HepG2 (cell line): ENCODE data around the gene NAE1. TPM values are rescaled to one million over a fixed set of nuclear protein-coding genes. Genes with fewer than 3 reads are reported as not detected.

Source experiments
- ATF7-NPFF ChIP-seq: sonication (generic); formaldehyde crosslinking; IDR thresholded peaks from 2 replicates; pipeline ENCODE4 v1.8.1; 2023; ENCODE audit warnings: mild to moderate bottlenecking, low read depth, missing genetic modification reagents, moderate library complexity
- BRCA1 ChIP-seq: sonication (generic); formaldehyde crosslinking; IDR thresholded peaks from 2 replicates; pipeline ENCODE4 v1.4.0; 2020; ENCODE audit warnings: missing genetic modification reagents
- E2F5 ChIP-seq: sonication (generic); formaldehyde crosslinking; conservative IDR thresholded peaks from 2 replicates; pipeline ENCODE4 v1.4.0; 2020; ENCODE audit warnings: missing genetic modification reagents
- EZH2 ChIP-seq: conservative IDR thresholded peaks from 2 replicates; pipeline ENCODE4 v1.6.1; 2012; ENCODE audit warnings: mild to moderate bottlenecking, low read depth, low read length, moderate library complexity
- HNF1B ChIP-seq: sonication (generic); formaldehyde crosslinking; IDR thresholded peaks from 2 replicates; pipeline ENCODE4 v1.5.1; 2020; ENCODE audit warnings: mild to moderate bottlenecking, moderate library complexity, missing genetic modification reagents
- NONO ChIP-seq, 2 experiments: fragments of 450-650 bp in 1 of 2; sonication (generic) in 1 of 2; formaldehyde crosslinking in 1 of 2; IDR thresholded peaks in 1 of 2; conservative IDR thresholded peaks in 1 of 2; 2 replicates each; pipeline versions ENCODE4 v1.6.1 to v1.8.0; 2017 to 2022; ENCODE audit warnings: mild to moderate bottlenecking in 1 of 2, missing genetic modification reagents in 1 of 2, moderate library complexity in 1 of 2
- NR2F6 ChIP-seq, 2 experiments: IDR thresholded peaks; 2 replicates each; pipeline ENCODE4 v1.6.1; 2016; ENCODE audit warnings: antibody characterized with exemption in 1 of 2, mild to moderate bottlenecking in 1 of 2
- SATB2 ChIP-seq: sonication (generic); formaldehyde crosslinking; IDR thresholded peaks from 2 replicates; pipeline ENCODE4 v1.5.0; 2020; ENCODE audit warnings: missing genetic modification reagents
- SP140L ChIP-seq: sonication (generic); formaldehyde crosslinking; IDR thresholded peaks from 2 replicates; pipeline ENCODE4 v1.4.0; 2020; ENCODE audit warnings: missing genetic modification reagents, borderline replicate concordance
- SRSF1 ChIP-seq: fragments of 200-400 bp; formaldehyde crosslinking; optimal IDR thresholded peaks from 2 replicates; pipeline ENCODE3; 2017; ENCODE audit warnings: mild to moderate bottlenecking, low read depth, low read length, moderate library complexity
- ZMYM4 ChIP-seq: sonication (generic); formaldehyde crosslinking; IDR thresholded peaks from 2 replicates; pipeline ENCODE4 v1.8.1; 2023; ENCODE audit warnings: mild to moderate bottlenecking, missing genetic modification reagents
- ZNF20 ChIP-seq: sonication (generic); formaldehyde crosslinking; IDR thresholded peaks from 2 replicates; pipeline ENCODE4 v1.4.0; 2020; ENCODE audit warnings: mild to moderate bottlenecking, moderate library complexity, missing genetic modification reagents
- ZNF24 ChIP-seq: fragments of 450-650 bp; IDR thresholded peaks from 2 replicates; pipeline ENCODE4 v1.6.1; 2017; ENCODE audit warnings: antibody characterized with exemption, mild to moderate bottlenecking
- ZNF354B ChIP-seq: sonication (generic); formaldehyde crosslinking; IDR thresholded peaks from 2 replicates; pipeline ENCODE4 v1.8.0; 2022; ENCODE audit warnings: mild to moderate bottlenecking, missing genetic modification reagents
- ZNF550 ChIP-seq: sonication (generic); formaldehyde crosslinking; IDR thresholded peaks from 2 replicates; pipeline ENCODE4 v1.4.0; 2020; ENCODE audit warnings: mild to moderate bottlenecking, missing genetic modification reagents, borderline replicate concordance
- ZNF703 ChIP-seq: sonication (generic); formaldehyde crosslinking; IDR thresholded peaks from 2 replicates; pipeline ENCODE4 v1.5.1; 2020; ENCODE audit warnings: missing genetic modification reagents, mild to moderate bottlenecking, moderate library complexity, borderline replicate concordance
- ZSCAN30 ChIP-seq: sonication (generic); formaldehyde crosslinking; IDR thresholded peaks from 2 replicates; pipeline ENCODE4 v1.5.0; 2020; ENCODE audit warnings: mild to moderate bottlenecking, missing genetic modification reagents
- ZSCAN31 ChIP-seq: sonication (generic); formaldehyde crosslinking; IDR thresholded peaks from 2 replicates; pipeline ENCODE4 v1.5.0; 2020; ENCODE audit warnings: low read depth, mild to moderate bottlenecking, missing genetic modification reagents
- polyA plus RNA-seq, 8 experiments: library from polyadenylated mRNA; depleted of rRNA in 3 of 8; stranded (reverse) in 7 of 8; unstranded in 1 of 8; fragments of >200 nt; fragmentation: Illumina TruSeq in 4 of 8; extraction: Trizol in 4 of 8; gene quantifications; 2 replicates each; pipeline versions ENCODE4 v1.2.1 to v1.2.3, GENCODE V29; 2011 to 2016; ENCODE audit warnings: low read depth in 4 of 8, missing spikeins in 1 of 8, mixed read lengths in 1 of 8; ENCODE audit not compliant: insufficient read depth in 1 of 8
- total RNA-seq, 5 experiments: library from RNA; depleted of rRNA; stranded (reverse); fragments of >200 nt; fragmentation: Illumina TruSeq; extraction: Trizol; gene quantifications; 2 replicates each; pipeline ENCODE4 v1.2.3, GENCODE V29; 2016; ENCODE audit warnings: low read depth in 1 of 5
- TF ChIP-seq, protein P1 (sequence below): sonication (generic); formaldehyde crosslinking; IDR thresholded peaks from 2 replicates; pipeline ENCODE4 v1.5.1; 2020; ENCODE audit warnings: missing genetic modification reagents, mild to moderate bottlenecking, borderline replicate concordance
- TF ChIP-seq, protein P2 (sequence below): IDR thresholded peaks from 2 replicates; pipeline ENCODE4 v1.6.1; 2018; ENCODE audit warnings: missing genetic modification reagents, mild to moderate bottlenecking, missing compliant biosample characterization
- TF ChIP-seq, protein P3 (sequence below): sonication (generic); formaldehyde crosslinking; IDR thresholded peaks from 2 replicates; pipeline ENCODE4 v1.4.0; 2020; ENCODE audit warnings: missing genetic modification reagents
- TF ChIP-seq, protein P4 (sequence below): sonication (generic); formaldehyde crosslinking; IDR thresholded peaks from 2 replicates; pipeline ENCODE4 v1.4.0; 2020; ENCODE audit warnings: mild to moderate bottlenecking, missing genetic modification reagents

Gene NAE1
- total and polyA plus RNA-seq, 2 of the 13 experiments (the other 11 are each of a cell fraction or from before 2014, with no cell fraction given), result 95.7 to 206 TPM

DNA sequence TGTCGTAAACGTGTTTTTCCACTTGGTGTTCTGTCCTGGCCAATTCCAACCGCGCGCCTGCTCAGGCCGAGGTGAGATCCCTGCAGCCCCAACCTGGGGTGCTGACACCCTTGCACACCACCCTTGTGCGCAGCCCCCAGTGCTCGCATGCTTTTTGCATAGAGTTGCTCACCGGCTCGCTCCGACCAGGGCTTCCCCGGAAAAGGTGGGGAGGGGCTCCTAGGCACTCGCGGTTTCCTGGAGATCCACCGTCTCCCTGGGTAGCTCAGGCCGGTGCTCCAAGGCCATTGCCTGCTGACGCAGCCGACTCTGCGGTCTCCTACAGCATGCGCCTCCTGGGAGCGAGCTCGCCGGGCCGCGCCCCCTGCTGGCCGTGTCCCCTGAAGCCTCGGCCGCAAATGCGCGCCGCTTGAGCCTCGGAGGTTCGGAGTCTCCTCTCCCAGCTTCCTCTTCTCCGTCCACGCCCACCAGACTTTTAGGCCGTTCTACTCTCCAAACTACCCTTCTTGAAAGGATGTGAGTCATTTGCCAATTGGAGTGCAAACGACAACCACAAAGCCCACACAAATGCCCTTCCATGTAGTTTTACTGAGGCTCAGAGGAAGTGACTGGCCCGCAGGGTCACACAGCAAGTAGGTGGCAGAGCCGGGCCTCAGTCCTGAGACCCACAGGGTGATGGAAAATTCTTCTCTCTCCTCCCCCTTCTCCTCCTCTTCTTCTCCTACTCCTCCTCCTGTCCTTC, 42.3 kb upstream of the NAE1 start (continued):
- TF ChIP-seq ZMYM4 (CRISPR knock-in tag) (peak; percentile 85; the same call in 1 of the 2 replicates), E2F5 (no peak), ZNF24 (no peak), ZSCAN31 (CRISPR knock-in tag) (peak; percentile 94; the same call in 1 of the 2 replicates), BRCA1 (CRISPR knock-in tag) (no peak), ZNF703 (no peak), ZNF20 (CRISPR knock-in tag) (no peak), SATB2 (no peak), ZSCAN30 (CRISPR knock-in tag) (no peak), NONO (IDR thresholded peaks at IDR 0.05) (no peak), NONO (CRISPR knock-in tag; conservative IDR thresholded peaks at IDR 0.05) (peak; percentile 92), ZNF354B (no peak), ZNF550 (no peak), ATF7-NPFF (peak; percentile 85), EZH2 (no peak), SRSF1 (no peak), NR2F6 (IDR thresholded peaks at IDR 0.05) (no peak), NR2F6 (CRISPR knock-in tag; IDR thresholded peaks at IDR 0.05) (peak; percentile 70; the same call in 1 of the 2 replicates), HNF1B (CRISPR knock-in tag) (peak; percentile 60; the same call in 1 of the 2 replicates), SP140L (CRISPR knock-in tag) (0 out of 2 replicates have a peak, but pooled peaks have one; percentile 49)
- TF ChIP-seq, protein P1, sequence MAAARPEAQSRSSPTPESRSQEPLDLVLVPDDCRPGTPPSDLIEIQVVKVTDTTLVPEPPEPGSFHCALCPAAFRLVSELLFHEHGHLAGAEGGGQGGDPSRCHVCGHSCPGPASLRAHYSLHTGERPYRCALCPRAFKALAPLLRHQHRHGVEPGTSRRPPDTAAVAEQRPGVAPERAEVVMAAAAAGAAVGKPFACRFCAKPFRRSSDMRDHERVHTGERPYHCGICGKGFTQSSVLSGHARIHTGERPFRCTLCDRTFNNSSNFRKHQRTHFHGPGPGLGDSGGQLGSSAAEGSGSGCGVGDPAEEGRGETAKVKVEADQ (CRISPR knock-in tag), result no peak
- TF ChIP-seq, protein P2, sequence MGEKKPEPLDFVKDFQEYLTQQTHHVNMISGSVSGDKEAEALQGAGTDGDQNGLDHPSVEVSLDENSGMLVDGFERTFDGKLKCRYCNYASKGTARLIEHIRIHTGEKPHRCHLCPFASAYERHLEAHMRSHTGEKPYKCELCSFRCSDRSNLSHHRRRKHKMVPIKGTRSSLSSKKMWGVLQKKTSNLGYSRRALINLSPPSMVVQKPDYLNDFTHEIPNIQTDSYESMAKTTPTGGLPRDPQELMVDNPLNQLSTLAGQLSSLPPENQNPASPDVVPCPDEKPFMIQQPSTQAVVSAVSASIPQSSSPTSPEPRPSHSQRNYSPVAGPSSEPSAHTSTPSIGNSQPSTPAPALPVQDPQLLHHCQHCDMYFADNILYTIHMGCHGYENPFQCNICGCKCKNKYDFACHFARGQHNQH, result peak; percentile 54; the same call in 1 of the 2 replicates
- TF ChIP-seq, protein P3, sequence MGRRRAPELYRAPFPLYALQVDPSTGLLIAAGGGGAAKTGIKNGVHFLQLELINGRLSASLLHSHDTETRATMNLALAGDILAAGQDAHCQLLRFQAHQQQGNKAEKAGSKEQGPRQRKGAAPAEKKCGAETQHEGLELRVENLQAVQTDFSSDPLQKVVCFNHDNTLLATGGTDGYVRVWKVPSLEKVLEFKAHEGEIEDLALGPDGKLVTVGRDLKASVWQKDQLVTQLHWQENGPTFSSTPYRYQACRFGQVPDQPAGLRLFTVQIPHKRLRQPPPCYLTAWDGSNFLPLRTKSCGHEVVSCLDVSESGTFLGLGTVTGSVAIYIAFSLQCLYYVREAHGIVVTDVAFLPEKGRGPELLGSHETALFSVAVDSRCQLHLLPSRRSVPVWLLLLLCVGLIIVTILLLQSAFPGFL (CRISPR knock-in tag), result no peak
- TF ChIP-seq, protein P4, sequence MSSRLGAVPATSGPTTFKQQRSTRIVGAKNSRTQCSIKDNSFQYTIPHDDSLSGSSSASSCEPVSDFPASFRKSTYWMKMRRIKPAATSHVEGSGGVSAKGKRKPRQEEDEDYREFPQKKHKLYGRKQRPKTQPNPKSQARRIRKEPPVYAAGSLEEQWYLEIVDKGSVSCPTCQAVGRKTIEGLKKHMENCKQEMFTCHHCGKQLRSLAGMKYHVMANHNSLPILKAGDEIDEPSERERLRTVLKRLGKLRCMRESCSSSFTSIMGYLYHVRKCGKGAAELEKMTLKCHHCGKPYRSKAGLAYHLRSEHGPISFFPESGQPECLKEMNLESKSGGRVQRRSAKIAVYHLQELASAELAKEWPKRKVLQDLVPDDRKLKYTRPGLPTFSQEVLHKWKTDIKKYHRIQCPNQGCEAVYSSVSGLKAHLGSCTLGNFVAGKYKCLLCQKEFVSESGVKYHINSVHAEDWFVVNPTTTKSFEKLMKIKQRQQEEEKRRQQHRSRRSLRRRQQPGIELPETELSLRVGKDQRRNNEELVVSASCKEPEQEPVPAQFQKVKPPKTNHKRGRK (CRISPR knock-in tag), result peak; percentile 63; the same call in 1 of the 2 replicates
